SK-N-MC (cell line): ENCODE measurements around the gene RPA1.
A peak's percentile ranks its signal among the peaks of the same experiment; 100 is the strongest.
"Not testable (repeated sequence)": the region's sequence is repeated elsewhere in the genome, so short reads cannot be mapped to it uniquely, and the experiment has no call there.

Experiments used
- DNase-seq: peaks from one replicate; pipeline ENCODE4 v3.0.0-alpha.2; 2011; ENCODE audit warnings: low read depth, low spot score
- H3K27ac ChIP-seq: fragments of 200-600 bp; sonication (generic); 2 replicates; pipeline ENCODE4 v1.5.1; 2016; ENCODE audit warnings: mixed run types
- H3K36me3 ChIP-seq: fragments of 200-600 bp; sonication (generic); 2 replicates; pipeline ENCODE4 v1.6.1; 2017; ENCODE audit warnings: antibody characterized with exemption, low read length, mixed read lengths; ENCODE audit not compliant: insufficient read depth
- H3K4me3 ChIP-seq: fragments of 200-600 bp; sonication (generic); 2 replicates; pipeline ENCODE4 v1.5.1; 2016
- H3K9ac ChIP-seq: fragments of 200-600 bp; sonication (generic); 2 replicates; pipeline ENCODE4 v1.8.0; 2017; ENCODE audit warnings: mixed run types, mixed read lengths; ENCODE audit not compliant: insufficient read length
- H3K9me3 ChIP-seq: fragments of 200-600 bp; sonication (generic); 2 replicates; pipeline ENCODE4 v1.6.1; 2017; ENCODE audit warnings: low read depth, mild to moderate bottlenecking, antibody characterized with exemption, low read length, moderate library complexity, mixed read lengths
- EZH2 ChIP-seq: fragments of 200-600 bp; sonication (generic); IDR thresholded peaks from one replicate; pipeline ENCODE4 v1.6.1; 2017; ENCODE audit warnings: antibody characterized with exemption
- FOXP2 ChIP-seq: optimal IDR thresholded peaks from 2 replicates; pipeline ENCODE3; 2011; ENCODE audit warnings: mild to moderate bottlenecking, moderate library complexity; ENCODE audit not compliant: insufficient read depth; ENCODE audit errors: extremely low read length, control extremely low read depth
- POLR2AphosphoS5 ChIP-seq: IDR thresholded peaks from 2 replicates; pipeline ENCODE4 v1.6.1; 2012; ENCODE audit warnings: mild to moderate bottlenecking, low read depth, low read length, borderline replicate concordance

Gene RPA1

DNA sequence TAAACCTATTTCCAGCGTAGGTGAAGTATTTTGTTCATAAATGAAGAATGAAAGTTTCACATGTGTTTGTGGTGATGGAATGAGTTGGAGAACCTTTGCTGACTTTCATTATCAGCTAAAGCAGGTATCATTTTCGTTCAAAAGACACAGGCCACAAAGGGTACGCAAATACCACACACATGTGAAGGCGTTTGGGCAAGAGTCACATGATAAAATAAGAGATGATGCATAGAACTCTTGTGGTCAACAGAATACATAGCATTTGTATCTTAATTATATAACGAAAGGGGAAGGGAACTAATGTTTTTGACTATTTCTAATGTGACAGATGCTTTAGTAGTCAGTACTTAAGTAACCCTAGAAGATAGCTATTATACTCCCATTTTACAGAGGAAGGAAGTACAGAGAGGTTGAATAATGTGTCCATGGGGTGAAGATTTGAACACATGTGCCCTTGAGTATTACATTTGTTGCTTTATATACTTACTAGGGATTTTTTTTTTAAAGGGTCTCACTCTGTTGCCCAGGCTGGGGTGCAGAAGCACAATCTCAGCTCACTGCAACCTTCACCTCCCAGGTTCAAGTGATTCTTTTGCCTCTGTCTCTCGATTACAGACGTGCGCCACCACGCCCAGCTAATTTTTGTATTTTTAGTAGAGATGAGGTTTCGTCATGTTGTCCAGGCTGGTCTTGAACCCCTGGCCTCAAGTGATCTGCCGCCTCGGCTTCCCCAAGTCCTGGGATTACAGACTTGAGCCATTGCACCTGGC, 4.8 kb downstream of the RPA1 start:
- Histone ChIP-seq H3K36me3 (peaks cover 17% of the 10 kb centered on the region), H3K4me3 (no peak overlapping the region)

DNA sequence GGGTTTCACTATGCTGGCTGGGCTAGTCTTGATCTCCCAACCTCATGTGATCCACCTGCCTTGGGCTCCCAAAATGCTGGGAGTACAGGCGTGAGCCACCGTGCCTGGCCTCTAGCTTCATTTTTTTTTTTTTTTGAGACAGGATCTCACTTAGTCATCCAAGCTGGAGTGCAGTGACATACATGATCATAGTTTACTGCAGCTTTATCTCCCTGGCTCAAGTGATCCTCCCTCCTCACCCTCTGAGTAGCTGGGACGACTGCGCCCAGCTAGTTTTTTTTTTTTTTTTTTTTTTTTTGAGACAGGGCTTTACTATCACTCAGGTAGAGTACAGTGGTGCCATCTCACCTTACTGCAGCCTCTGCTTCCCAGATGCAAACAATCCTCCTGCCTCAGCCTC, 9.7 kb downstream of the RPA1 start:
- H3K4me3 ChIP-seq, result no peak overlapping the region
- H3K9ac ChIP-seq, result no peak overlapping the region
- no peak for DNase-seq
- H3K9me3 ChIP-seq, result no peaks in the 10 kb centered on the region
- H3K36me3 ChIP-seq, result peaks cover 33% of the 10 kb centered on the region
- TF ChIP-seq POLR2AphosphoS5 (no peak), EZH2 (no peak), FOXP2 (no peak)
- no peak overlapping the region for H3K27ac ChIP-seq

More for the DNA sequence above, 4.8 kb downstream of the RPA1 start:
- no peak for TF ChIP-seq FOXP2
- no peak for TF ChIP-seq POLR2AphosphoS5
- no peak for TF ChIP-seq EZH2
- Histone ChIP-seq H3K27ac (no peak overlapping the region), H3K9me3 (no peaks in the 10 kb centered on the region), H3K9ac (no peak overlapping the region)
- DNase-seq, result no peak

DNA sequence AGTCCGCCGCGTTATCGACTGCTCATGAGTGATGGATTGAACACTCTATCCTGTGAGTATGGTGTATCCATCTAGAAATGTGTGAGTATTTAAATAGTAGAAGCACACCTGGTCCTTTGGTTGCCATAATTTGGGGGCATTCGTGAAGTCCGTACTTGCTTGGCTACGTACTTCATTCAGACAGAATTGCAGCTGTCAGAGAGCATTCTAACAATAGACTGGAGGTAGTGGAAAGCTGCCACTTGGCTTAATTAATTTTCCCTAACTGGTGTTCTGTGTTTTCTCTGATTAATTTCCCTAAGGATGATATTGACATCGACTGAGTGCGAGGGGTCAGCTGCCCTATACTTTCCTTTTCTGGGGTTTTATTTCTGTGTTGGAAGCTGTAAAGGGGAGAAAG, 14.1 kb downstream of the RPA1 start:
- Histone ChIP-seq H3K27ac (0 out of 2 replicates have a peak overlapping the region, but pooled peaks have one; percentile 21), H3K36me3 (peaks cover 48% of the 10 kb centered on the region), H3K9me3 (no peaks in the 10 kb centered on the region), H3K4me3 (no peak overlapping the region), H3K9ac (no peak overlapping the region)
- no peak for DNase-seq
- TF ChIP-seq FOXP2, result no peak
- TF ChIP-seq POLR2AphosphoS5, result no peak
- no peak for TF ChIP-seq EZH2

DNA sequence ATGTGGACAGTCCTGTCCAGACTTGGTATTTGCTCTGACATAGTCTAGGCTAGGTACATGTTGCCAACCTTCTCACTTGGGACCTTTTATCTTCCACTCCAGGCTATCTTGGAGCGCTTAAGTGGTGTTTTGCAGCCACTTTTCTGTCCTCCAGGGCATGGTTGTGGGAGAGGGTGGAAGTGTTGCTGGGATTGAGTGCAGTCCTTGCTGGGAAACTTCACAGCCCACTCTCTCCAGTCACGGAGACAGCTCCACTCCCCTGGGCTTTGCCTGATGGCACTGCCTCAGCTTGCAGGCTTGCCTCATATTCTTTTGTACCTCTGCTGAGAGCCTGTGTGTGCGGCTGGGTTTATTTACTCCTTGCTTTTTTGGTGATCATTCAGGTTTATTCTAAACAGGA, 17.4 kb downstream of the RPA1 start:
- Histone ChIP-seq H3K36me3 (peaks cover 67% of the 10 kb centered on the region), H3K27ac (peak overlapping the region; percentile 49; the same call in 1 of the 2 replicates), H3K9me3 (no peaks in the 10 kb centered on the region), H3K9ac (no peak overlapping the region), H3K4me3 (no peak overlapping the region)
- DNase-seq, result no peak
- no peak for TF ChIP-seq EZH2
- TF ChIP-seq POLR2AphosphoS5, result no peak
- no peak for TF ChIP-seq FOXP2

DNA sequence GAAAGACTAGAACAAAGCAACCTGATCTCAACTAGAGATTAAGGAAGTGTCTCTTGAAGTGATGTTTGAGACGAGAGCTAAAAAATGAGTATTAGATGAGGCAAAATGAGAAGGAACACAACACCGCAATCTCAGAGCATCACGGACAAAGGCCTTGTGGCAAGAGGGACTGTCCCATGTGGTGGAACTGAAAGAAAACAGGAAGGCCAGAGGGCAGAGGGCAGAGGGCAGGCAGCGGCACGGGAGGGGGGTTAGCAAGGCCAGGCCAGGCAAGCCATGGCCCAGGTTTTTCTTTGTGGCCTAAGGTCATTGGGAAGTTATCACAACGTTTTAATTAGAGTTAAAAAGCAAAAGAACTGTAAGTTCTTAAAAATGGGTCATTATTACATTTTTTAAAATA, 22.5 kb downstream of the RPA1 start:
- TF ChIP-seq EZH2 (no peak), POLR2AphosphoS5 (no peak), FOXP2 (no peak)
- no peak for DNase-seq
- Histone ChIP-seq H3K4me3 (no peak overlapping the region), H3K27ac (no peak overlapping the region), H3K9ac (no peak overlapping the region), H3K9me3 (no peaks in the 10 kb centered on the region), H3K36me3 (peaks cover 64% of the 10 kb centered on the region)

DNA sequence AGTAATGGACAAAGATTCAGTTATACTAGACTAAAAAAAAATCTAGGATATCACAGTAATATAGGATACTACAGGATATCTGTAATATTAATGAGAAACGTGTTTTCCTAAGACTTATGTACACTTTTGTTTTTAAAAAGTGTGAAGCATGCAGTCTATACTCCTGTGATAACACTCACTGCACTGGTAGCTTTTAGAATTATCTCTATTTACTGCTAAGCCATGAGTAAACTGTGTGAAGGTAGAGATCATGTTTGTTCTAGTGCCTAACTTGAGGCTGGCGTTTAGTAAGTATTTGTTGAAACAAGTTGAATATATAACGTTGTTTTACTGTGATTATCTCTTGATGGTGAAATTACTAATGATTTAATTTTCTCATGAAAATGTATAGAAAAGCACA, 23.9 kb downstream of the RPA1 start:
- no peak for TF ChIP-seq POLR2AphosphoS5
- no peak for TF ChIP-seq EZH2
- no peak for TF ChIP-seq FOXP2
- no peak overlapping the region for H3K4me3 ChIP-seq
- peaks cover 58% of the 10 kb centered on the region for H3K36me3 ChIP-seq
- no peak overlapping the region for H3K27ac ChIP-seq
- H3K9ac ChIP-seq, result no peak overlapping the region
- DNase-seq, result no peak
- H3K9me3 ChIP-seq, result no peaks in the 10 kb centered on the region

DNA sequence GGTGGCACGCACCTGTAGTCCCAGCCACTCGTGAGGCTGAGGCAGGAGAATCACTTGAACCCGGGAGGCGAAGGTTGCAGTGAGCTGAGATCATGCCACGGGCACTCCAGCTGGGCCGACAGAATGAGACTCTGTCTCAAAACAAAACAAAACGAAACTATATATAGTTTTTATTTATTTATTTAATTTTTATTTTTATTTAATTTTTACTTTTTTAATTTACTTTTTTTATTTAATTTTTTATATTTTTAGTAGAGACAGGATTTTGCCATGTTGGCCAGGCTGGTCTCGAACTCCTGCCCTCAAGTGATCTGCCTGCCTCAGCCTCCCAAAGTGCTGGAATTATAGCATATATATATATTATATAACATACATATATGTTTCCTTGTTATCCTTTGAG, 26.7 kb downstream of the RPA1 start:
- H3K27ac ChIP-seq, DNase-seq, H3K9me3 ChIP-seq, H3K4me3 ChIP-seq, H3K9ac ChIP-seq: not testable (repeated sequence)
- peaks cover 51% of the 10 kb centered on the region for H3K36me3 ChIP-seq

DNA sequence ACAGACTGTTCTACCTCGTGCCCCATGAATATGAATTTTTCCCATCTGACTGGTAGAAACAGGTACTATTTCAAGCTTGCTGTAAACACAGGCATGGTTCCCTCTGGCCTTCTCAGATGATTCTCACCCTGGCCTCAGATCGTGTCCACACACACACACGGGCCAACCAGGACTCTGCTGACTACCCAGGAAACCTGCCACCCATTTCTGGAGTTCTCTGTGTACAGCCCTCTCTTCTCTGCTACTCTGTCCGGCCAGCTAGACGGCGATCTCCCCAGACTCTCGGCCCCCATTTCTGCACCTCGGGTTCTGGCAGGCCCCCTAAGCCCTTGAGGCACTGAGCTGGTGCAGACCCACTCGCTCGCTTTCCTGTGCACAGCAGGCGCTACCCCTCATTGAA, 31.2 kb downstream of the RPA1 start:
- TF ChIP-seq FOXP2 (no peak), POLR2AphosphoS5 (no peak), EZH2 (no peak)
- Histone ChIP-seq H3K4me3 (no peak overlapping the region), H3K36me3 (peaks cover 8% of the 10 kb centered on the region), H3K9ac (no peak overlapping the region), H3K27ac (peak overlapping the region; percentile 14; the same call in 1 of the 2 replicates), H3K9me3 (no peaks in the 10 kb centered on the region)
- DNase-seq, result no peak
